ENCODE measurements around the gene VIPR2.

DNA sequence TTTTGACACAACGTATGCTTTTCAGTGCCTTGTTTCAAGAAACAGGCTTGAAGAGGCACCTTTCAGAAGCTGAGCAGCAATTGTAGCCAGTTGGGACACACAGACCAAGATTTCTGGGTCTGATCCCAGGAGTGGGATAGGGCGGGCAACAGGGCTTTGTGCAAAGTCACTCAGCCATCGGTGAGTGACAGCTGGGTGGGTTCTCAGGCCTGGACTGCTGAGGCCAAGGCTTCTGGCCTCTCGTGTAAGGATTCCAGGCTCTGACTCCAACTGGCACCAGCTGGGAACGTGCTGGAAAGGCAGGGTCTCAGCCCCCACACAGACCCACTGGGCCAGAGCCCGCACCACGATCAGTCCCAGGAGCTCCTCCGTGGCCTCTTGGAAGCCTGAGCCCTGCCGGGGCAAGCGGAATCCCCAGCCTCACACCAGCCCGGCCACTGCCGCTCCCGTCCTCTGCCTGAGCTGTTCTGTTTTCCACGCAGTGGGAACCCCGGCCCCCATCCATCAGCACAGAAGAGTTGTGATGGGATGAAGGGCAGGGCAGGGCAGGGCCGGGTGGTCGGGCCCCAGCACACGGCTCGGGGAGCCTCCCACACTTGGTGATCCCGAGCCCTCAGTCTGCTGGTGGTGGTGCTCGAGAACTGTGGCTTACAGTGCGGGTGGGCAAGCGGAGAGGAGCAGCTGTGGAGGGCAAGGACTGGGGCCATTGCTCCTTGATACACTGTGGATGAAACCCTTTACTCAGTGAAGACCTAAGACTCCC, 46.8 kb downstream of the VIPR2 start:
- TF ChIP-seq, protein P1, sequence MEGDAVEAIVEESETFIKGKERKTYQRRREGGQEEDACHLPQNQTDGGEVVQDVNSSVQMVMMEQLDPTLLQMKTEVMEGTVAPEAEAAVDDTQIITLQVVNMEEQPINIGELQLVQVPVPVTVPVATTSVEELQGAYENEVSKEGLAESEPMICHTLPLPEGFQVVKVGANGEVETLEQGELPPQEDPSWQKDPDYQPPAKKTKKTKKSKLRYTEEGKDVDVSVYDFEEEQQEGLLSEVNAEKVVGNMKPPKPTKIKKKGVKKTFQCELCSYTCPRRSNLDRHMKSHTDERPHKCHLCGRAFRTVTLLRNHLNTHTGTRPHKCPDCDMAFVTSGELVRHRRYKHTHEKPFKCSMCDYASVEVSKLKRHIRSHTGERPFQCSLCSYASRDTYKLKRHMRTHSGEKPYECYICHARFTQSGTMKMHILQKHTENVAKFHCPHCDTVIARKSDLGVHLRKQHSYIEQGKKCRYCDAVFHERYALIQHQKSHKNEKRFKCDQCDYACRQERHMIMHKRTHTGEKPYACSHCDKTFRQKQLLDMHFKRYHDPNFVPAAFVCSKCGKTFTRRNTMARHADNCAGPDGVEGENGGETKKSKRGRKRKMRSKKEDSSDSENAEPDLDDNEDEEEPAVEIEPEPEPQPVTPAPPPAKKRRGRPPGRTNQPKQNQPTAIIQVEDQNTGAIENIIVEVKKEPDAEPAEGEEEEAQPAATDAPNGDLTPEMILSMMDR (IDR thresholded peaks at IDR 0.05): no peak
- no peak for TF ChIP-seq POLR2A (IDR thresholded peaks at IDR 0.05)
